HCT116 (cell line): ENCODE measurements around the gene FCSK. TPM values are rescaled to one million over a fixed set of nuclear protein-coding genes. Genes with fewer than 3 reads are reported as not detected.

Experiments used
- ATAC-seq: fragments of 200-7000 bp; cut with Tn5 transposase; 2 replicates; pipeline ENCODE4 v1.9.1; 2020; ENCODE audit warnings: mild to moderate bottlenecking, moderate library complexity
- BruUV-seq: library from RNA; stranded (reverse); fragments of 400-500 nt; replicated peaks from 2 replicates; lab custom pipeline; 2021; lab: Mats Ljungman, UMichigan
- CTCF ChIA-PET: fragments of 300-600 bp; sonication (Branson Sonifier 250); formaldehyde crosslinking; loops from one replicate; lab custom pipeline; 2021; ENCODE audit warnings: antibody characterized with exemption; lab: Charles Lee
- POLR2A ChIA-PET: fragments of 300-600, 350-600 bp; sonication (Branson Sonifier 250); formaldehyde crosslinking; loops from one replicate; lab custom pipeline; 2021; ENCODE audit warnings: antibody characterized with exemption; lab: Charles Lee
- RAD21 ChIA-PET, 2 experiments: fragments of 300-600 bp; sonication (Branson Sonifier 250); formaldehyde crosslinking; loops; one replicate each; lab custom pipeline; 2023; ENCODE audit warnings: low total read pairs in 2 of 2; ENCODE audit not compliant: uncharacterized antibody in 2 of 2, unreplicated experiment in 2 of 2, low non-redundant PET in 1 of 2; lab: Charles Lee
- DNase-seq: peaks from one replicate; pipeline ENCODE4 v3.0.0-alpha.2; 2010; ENCODE audit warnings: low read depth, low spot score
- H2AFZ ChIP-seq: fragments of 200-600 bp; shearing (Covaris generic), sonication (generic); 2 replicates; pipeline ENCODE4 v1.6.1; 2017; ENCODE audit warnings: low read depth, mixed run types, mixed read lengths, antibody characterized with exemption, low read length; ENCODE audit not compliant: poor library complexity, severe bottlenecking
- H3K27ac ChIP-seq: 2 replicates; pipeline ENCODE4 v1.5.1; 2012; ENCODE audit warnings: low read depth, low read length
- H3K27me3 ChIP-seq: fragments of 200-600 bp; sonication (generic); 2 replicates; pipeline ENCODE4 v1.6.1; 2016; ENCODE audit warnings: mixed run types, low read length, mixed read lengths; ENCODE audit not compliant: insufficient read depth
- H3K36me3 ChIP-seq, 2 experiments: fragments of 200-500 bp in 1 of 2; fragments of 200-600 bp in 1 of 2; sonication (Bioruptor generic) in 1 of 2; sonication (generic) in 1 of 2; 2 replicates each; pipeline versions ENCODE4 v1.5.1 to v1.6.1; 2014 to 2016; ENCODE audit warnings: low read length in 2 of 2, inconsistent platforms in 1 of 2, mixed read lengths in 1 of 2, mixed run types in 1 of 2; ENCODE audit not compliant: insufficient read depth in 2 of 2, control insufficient read depth in 1 of 2
- H3K4me1 ChIP-seq, 2 experiments: fragments of 200-600 bp in 1 of 2; sonication (generic) in 1 of 2; 2 replicates each; pipeline versions ENCODE4 v1.5.1 to v1.6.1; 2012 to 2017; ENCODE audit warnings: low read length in 2 of 2, inconsistent platforms in 1 of 2, mild to moderate bottlenecking in 1 of 2, mixed read lengths in 1 of 2, mixed run types in 1 of 2, moderate library complexity in 1 of 2; ENCODE audit not compliant: insufficient read depth in 2 of 2, control insufficient read depth in 1 of 2
- H3K4me2 ChIP-seq: fragments of 200-600 bp; sonication (generic); 2 replicates; pipeline ENCODE4 v1.6.1; 2017; ENCODE audit warnings: mixed run types, low read length, mixed read lengths
- H3K4me3 ChIP-seq, 2 experiments: fragments of 200-600 bp in 1 of 2; sonication (generic) in 1 of 2; replicated peaks in 1 of 2; 2 replicates each; pipeline ENCODE4 v1.5.1; 2011 to 2016; ENCODE audit warnings: low read length in 2 of 2, control low read depth in 1 of 2, low read depth in 1 of 2, mild to moderate bottlenecking in 1 of 2, mixed read lengths in 1 of 2, mixed run types in 1 of 2
- H3K79me2 ChIP-seq: fragments of 200-600 bp; sonication (generic); 2 replicates; pipeline ENCODE4 v1.6.1; 2017; ENCODE audit warnings: mild to moderate bottlenecking, mixed run types, low read length, moderate library complexity, mixed read lengths; ENCODE audit not compliant: insufficient read depth
- H3K9ac ChIP-seq: fragments of 200-600 bp; sonication (generic); 2 replicates; pipeline ENCODE4 v1.6.1; 2016; ENCODE audit warnings: low read length, mixed read lengths
- H3K9me2 ChIP-seq: fragments of 200-600 bp; sonication (generic), shearing (Covaris generic); 2 replicates; pipeline ENCODE4 v1.6.1; 2017; ENCODE audit warnings: mixed run types, mild to moderate bottlenecking, moderate library complexity; ENCODE audit not compliant: insufficient read depth
- H3K9me3 ChIP-seq, 2 experiments: fragments of 200-500 bp in 1 of 2; fragments of 200-600 bp in 1 of 2; sonication (Bioruptor generic) in 1 of 2; sonication (generic) in 1 of 2; 2 replicates each; pipeline ENCODE4 v1.6.1; 2014 to 2017; ENCODE audit warnings: low read length in 2 of 2, mixed read lengths in 2 of 2, inconsistent platforms in 1 of 2, low read depth in 1 of 2, mild to moderate bottlenecking in 1 of 2, mixed run types in 1 of 2, moderate library complexity in 1 of 2; ENCODE audit not compliant: control insufficient read depth in 1 of 2, insufficient read depth in 1 of 2
- H4K20me1 ChIP-seq: fragments of 200-600 bp; sonication (generic), shearing (Covaris generic); 2 replicates; pipeline ENCODE4 v1.6.1; 2017; ENCODE audit warnings: mixed run types, mild to moderate bottlenecking, moderate library complexity; ENCODE audit not compliant: insufficient read depth
- ATF3 ChIP-seq: IDR thresholded peaks from 2 replicates; pipeline ENCODE4 v1.6.1; 2012
- CEBPB ChIP-seq: IDR thresholded peaks from 2 replicates; pipeline ENCODE4 v1.6.1; 2012; ENCODE audit warnings: low read depth
- FOSL1 ChIP-seq: IDR thresholded peaks from 2 replicates; pipeline ENCODE4 v1.6.1; 2012; ENCODE audit warnings: low read depth
- MAX ChIP-seq: IDR thresholded peaks from 2 replicates; pipeline ENCODE4 v1.6.1; 2012
- RAD21 ChIP-seq: IDR thresholded peaks from 2 replicates; pipeline ENCODE4 v1.6.1; 2012; ENCODE audit warnings: low read depth, mild to moderate bottlenecking
- YY1 ChIP-seq: IDR thresholded peaks from 2 replicates; pipeline ENCODE4 v1.6.1; 2011; ENCODE audit warnings: low read length, low read depth, moderate library complexity, mild to moderate bottlenecking; ENCODE audit not compliant: insufficient replicate concordance; ENCODE audit errors: extremely low read depth
- ZBTB33 ChIP-seq: IDR thresholded peaks from 2 replicates; pipeline ENCODE4 v1.6.1; 2011; ENCODE audit warnings: mild to moderate bottlenecking, low read length, moderate library complexity; ENCODE audit not compliant: insufficient replicate concordance; ENCODE audit errors: extremely low read depth
- intact Hi-C: fragments of 100-400 bp; cut with micrococcal nuclease; formaldehyde crosslinking; loops from 2 replicates; pipeline ENCODE4 v1.10.0; 2022
- total RNA-seq: library from RNA; stranded (reverse); gene quantifications from one replicate; pipeline ENCODE4 v1.2.1, GENCODE V29; 2021; ENCODE audit not compliant: unreplicated experiment

Gene FCSK
- total RNA-seq, 1 experiment from 2014 or later: 17.1 TPM

- H3K4me2 ChIP-seq: no peak overlapping the region
- no peak overlapping the region for H2AFZ ChIP-seq
- H3K9ac ChIP-seq: no peak overlapping the region
- H3K36me3 ChIP-seq: no peaks in the 10 kb centered on the region
- no peaks in the 10 kb centered on the region for H3K9me3 ChIP-seq
- H3K9me2 ChIP-seq: no peaks in the 10 kb centered on the region
- H3K4me3 ChIP-seq: no peak overlapping the region
- ChIA-PET POLR2A (no interaction called here), RAD21 (no interaction called here), CTCF (no interaction called here)
- H3K27ac ChIP-seq: no peak overlapping the region
- peaks cover 2 to 32% of the 10 kb centered on the region in 2 experiments for H3K4me1 ChIP-seq
- no TSS peak for BruUV-seq
- no peaks in the 10 kb centered on the region for H3K27me3 ChIP-seq
- no peaks in the 10 kb centered on the region for H4K20me1 ChIP-seq
- intact Hi-C loops: no loop called here
- peaks cover 1% of the 10 kb centered on the region; the same call in 1 of the 2 replicates for H3K79me2 ChIP-seq
- TF ChIP-seq ATF3 (no peak), FOSL1 (no peak), ZBTB33 (no peak), YY1 (no peak)
- TF ChIP-seq, all 23 proteins: peak for 0
- DNase-seq: no peak
- no peak for ATAC-seq
Measured at GRCh38 chr16:70422543-70422942, 31.9 kb upstream of the FCSK start.

- Histone ChIP-seq H3K27me3 (no peaks in the 10 kb centered on the region), H3K36me3 (no peaks in the 10 kb centered on the region), H3K4me2 (peak overlapping the region; percentile 78), H3K27ac (peak overlapping the region; percentile 87), H3K9me2 (no peaks in the 10 kb centered on the region), H3K79me2 (peaks cover 6% of the 10 kb centered on the region), H3K4me3 (peak overlapping the region; percentile 2 to 46), H3K9me3 (no peaks in the 10 kb centered on the region), H2AFZ (no peak overlapping the region), H3K4me1 (peaks cover 36 to 59% of the 10 kb centered on the region in 2 experiments), H4K20me1 (no peaks in the 10 kb centered on the region), H3K9ac (peak overlapping the region; percentile 63)
- DNase-seq (no peak), ATAC-seq (no peak; the same call in 1 of the 2 replicates)
- ChIA-PET POLR2A (interaction anchor here (0.7 to 1.1 kb wide), 5 partner anchors 12 to 46 kb away, joined by 3 to 9 read pairs (median 3); no protein-coding TSS in a partner anchor), CTCF (interaction anchor here (0.7 kb wide), 1 partner anchor 26 kb away, joined by 3 read pairs; the partner anchor contains the start of gene FCSK), RAD21 (interaction anchor here in 1 of 2 experiments (0.5 kb wide), 1 partner anchor 31 kb away, joined by 3 read pairs; no protein-coding TSS in a partner anchor)
- TSS peak; percentile 61 for BruUV-seq
- intact Hi-C loops: no loop called here
- TF ChIP-seq RAD21 (no peak), MAX (peak; percentile 66; the same call in 1 of the 2 replicates), CEBPB (no peak)
Measured at GRCh38 chr16:70427786-70428177, 26.6 kb upstream of the FCSK start.
